Heart left ventricle (tissue), 13 donors: ENCODE results near the gene EPHA6.

Experiments
- CTCF ChIP-seq, 12 donors: fragments of 200-600 bp; sonication (generic) in 4 of 12; IDR thresholded peaks; one replicate each; pipeline versions ENCODE4 v1.5.0 to v1.8.0; 2018 to 2022; ENCODE audit warnings: antibody characterized with exemption in 12 of 12, mild to moderate bottlenecking in 5 of 12
- POLR2A ChIP-seq, 2 donors: fragments of 450-650 bp; IDR thresholded peaks; one replicate each; pipeline ENCODE4 v1.6.1; 2017; ENCODE audit warnings: antibody characterized with exemption in 2 of 2, mild to moderate bottlenecking in 2 of 2, moderate library complexity in 2 of 2
- donor health status: ischemic (EF 13 %, LVEDD 7.1; RV severe dilation, severe dysfunction).
- donor health status: DM: no; HTN: yes; CAD: no.
- donor health status: DM: no; HTN: no; CAD: no.
- donor health status: ischemic (EF 25% LVEDD 6.9; RV normal size, moderate dysfunction).
- donor health status: ischemic (EF 25% LVEDD 5.7; RV mildly dilated, moderate dysfunction).
- donor health status: ischemic (EF 35%, LVEDD 5.7; RV mildly dilated, moderate dysfunction).
- donor health status: nonischemic (EF 11% LVEDD 7.7; RV severe dilation, severe dysfunction).
- donor health status: DM: yes; HTN: yes; CAD: no.
- donor health status: PGD.
- donor health status: ischemic (EF 29% LVEDD 5.4; RV normal size, mild dysfunction).
- donor health status: nonischemic (EF 23%, LVEDD 6.1; RV moderate dilation, normal function).

DNA sequence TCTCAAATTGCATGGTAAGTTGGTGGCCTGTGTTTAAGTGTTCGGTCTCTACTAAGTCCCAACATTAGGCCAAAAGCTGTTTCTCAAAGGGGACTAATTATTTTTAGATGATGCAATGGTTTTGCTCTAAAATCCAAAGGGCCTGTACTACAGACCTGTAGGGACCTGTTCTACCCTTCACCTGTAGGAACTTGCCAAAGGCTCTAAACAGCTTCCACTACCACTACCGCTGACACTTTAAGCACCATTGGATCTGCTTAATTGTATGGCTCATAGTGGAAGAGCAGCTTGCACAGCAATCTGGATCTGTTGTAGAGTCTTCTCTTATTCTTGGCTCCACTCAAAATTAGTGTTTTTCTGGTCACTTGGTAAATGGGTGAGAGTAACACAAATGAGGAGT lies 346.8 kb downstream of the EPHA6 start:
- TF ChIP-seq POLR2A (IDR thresholded peaks at IDR 0.05), result no peak
- no peak for TF ChIP-seq CTCF (IDR thresholded peaks at IDR 0.05)
